Measurements from ENCODE around the gene MYBL2. TPM values are rescaled to one million over a fixed set of nuclear protein-coding genes. Genes with fewer than 3 reads are reported as not detected.

The MYBL2 gene
- total RNA-seq, 1 donor from 2014 or later, result not detected

GRCh38 chr20:43681991-43682410 lies 15.1 kb downstream of the MYBL2 start:
- DNase-seq (ENCODE audit: low spot score), result no peak

DNA sequence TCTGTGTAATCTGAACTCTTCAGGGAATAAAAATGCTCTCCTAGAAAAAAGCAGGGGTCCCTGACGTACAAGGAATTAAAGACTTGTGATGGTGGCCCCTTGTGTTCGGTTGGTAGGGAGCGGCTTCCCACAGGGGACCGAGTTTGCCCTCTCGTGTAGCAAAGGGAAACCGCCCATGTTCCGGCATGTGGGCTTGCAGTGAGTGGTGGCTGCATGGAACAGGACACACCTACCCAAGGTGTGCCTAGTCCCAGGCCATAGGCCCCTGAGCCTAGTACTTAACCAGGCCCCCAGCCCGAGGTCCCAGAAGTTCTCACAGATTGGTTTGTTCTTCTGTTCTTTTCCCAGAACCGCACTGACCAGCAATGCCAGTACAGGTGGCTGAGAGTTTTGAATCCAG lies 15.5 kb downstream of the MYBL2 start:
- DNase-seq (ENCODE audit: low spot score), result no peak

GRCh38 chr20:43686820-43687219 lies 19.9 kb downstream of the MYBL2 start:
- no peak for DNase-seq (ENCODE audit: low spot score)

DNA sequence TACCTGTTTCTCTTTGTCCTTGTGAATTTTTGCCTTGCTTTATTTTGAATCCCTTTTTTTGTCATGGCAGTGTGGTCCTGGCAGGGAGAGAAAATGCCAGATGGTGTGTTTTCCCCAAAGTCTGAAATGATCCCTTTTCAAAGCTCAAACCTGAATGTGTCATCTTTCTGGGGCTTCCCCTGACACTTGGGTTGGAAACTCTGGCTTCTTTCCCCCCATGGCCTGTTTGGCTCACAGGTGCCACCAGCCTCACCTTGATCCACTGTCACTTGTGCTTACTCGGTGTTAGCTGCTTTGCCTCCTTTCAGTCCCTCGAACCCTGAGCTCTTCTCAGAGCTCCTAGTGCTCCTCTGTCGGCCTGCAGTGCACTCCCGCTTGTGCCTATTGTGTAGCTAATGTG lies 22.3 kb downstream of the MYBL2 start:
- DNase-seq (ENCODE audit: low spot score), result no peak

DNA sequence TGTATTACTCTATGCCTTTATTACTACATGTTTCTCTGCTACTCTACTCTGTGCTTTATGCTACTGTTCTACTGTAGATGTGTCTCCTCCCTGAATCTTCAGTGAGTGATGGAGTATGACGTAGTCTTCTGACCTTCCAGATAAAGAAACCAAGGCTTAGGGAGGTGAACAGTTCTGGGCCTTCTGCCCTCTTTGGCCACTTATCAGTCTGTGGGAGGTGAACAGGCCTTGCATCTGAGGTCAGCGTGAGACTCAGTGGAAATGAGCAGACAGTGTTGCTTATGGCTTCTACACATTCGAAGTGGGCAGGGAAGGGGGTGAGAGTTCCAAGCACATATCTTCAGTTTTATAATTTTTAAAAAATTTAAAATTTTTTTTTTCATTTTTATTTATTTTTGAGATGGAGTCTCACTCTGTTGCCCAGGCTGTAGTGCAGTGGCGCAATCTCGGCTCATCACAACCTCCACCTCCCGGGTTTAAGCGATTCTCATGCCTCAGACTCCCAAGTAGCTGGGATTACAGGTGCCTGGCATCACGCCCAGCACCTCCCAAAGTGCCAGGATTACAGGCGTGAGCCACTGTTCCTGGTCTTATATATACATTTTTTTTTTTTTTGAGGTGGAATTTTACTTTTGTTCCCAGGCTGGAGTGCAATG lies 24.2 kb downstream of the MYBL2 start:
- no peak for DNase-seq (ENCODE audit: low spot score)

GRCh38 chr20:43691928-43692524 lies 25.1 kb downstream of the MYBL2 start:
- no peak for DNase-seq (ENCODE audit: low spot score)

DNA sequence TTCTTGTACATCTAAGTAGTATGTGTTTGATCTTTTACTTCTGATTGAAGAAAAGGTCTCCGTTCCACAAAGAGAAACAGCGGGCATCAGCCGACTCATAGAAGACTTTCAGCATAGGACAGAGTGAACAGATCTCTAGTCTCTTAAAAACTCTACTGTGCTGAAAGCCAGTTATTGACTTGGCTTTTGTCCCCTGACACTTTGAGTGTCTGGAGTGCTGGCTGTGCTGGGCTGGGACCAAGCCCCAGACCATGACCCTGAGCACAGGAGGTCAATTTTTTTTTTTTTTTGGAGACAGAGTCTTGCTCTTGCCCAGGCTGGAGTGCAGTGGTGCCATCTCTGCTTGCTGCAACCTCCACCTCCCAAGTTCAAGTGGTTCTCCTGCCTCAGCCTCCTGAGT lies 27.8 kb downstream of the MYBL2 start:
- no peak for DNase-seq (ENCODE audit: low spot score)

DNA sequence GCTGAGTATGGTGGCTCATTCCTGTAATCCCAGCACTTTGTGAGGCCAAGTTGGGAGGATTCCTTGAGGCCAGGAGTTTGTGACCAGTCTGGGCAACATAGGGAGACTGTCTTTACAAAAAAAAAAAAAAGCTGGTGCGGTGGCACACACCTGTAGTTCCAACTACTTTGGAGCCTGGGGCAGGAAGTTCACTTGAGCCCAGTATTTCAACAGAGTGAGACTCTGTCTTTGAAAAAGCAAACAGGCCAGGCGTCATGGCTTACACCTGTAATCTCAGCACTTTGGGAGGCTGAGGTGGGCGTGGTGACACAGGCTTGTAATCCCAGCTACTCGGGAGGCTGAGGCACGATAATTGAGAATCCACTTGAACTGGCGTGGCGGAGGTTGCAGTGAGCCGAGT lies 28.7 kb downstream of the MYBL2 start:
- no peak for DNase-seq (ENCODE audit: low spot score)

DNA sequence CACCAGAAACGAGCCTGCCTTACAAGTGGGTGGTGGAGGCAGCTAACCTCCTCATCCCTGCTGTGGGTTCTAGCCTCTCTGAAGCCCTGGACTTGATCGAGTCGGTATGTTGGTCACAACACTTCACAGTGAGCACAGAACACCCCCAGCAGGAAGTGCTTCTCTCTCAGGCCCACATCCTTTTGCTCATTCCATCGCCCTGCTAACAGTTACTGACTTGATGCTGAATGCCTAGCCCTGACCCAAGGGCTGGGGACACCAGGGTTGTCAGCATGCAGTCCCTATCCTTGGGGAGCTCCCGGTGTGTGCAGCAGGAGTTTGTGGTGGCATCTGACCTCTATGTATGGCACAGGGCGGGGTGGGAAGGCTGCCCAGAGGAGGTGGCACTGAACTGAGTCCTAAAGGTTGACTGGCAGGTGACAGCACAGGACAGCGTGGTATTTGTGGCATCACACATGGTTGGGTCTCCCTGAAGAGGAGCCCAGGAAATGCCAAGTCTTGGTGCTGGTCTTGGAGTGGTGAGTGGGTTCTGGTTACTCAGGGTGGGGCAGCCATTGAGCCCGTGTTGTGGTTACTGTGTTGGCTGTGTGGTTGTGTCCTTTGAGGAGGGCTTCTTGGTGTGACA lies 33.1 kb downstream of the MYBL2 start:
- no peak for DNase-seq (ENCODE audit: low spot score)

- no peak for DNase-seq (ENCODE audit: low spot score)
Measured at GRCh38 chr20:43700627-43701026, 33.7 kb downstream of the MYBL2 start.

DNA sequence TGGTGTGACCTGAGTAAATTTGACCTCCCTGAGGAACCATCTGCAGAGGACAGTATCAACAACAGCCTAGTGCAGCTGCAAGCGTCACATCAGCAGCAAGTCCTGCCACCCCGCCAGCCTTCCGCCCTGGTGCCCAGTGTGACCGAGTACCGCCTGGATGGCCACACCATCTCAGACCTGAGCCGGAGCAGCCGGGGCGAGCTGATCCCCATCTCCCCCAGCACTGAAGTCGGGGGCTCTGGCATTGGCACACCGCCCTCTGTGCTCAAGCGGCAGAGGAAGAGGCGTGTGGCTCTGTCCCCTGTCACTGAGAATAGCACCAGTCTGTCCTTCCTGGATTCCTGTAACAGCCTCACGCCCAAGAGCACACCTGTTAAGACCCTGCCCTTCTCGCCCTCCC lies 35.6 kb downstream of the MYBL2 start:
- no peak for DNase-seq (ENCODE audit: low spot score)

DNA sequence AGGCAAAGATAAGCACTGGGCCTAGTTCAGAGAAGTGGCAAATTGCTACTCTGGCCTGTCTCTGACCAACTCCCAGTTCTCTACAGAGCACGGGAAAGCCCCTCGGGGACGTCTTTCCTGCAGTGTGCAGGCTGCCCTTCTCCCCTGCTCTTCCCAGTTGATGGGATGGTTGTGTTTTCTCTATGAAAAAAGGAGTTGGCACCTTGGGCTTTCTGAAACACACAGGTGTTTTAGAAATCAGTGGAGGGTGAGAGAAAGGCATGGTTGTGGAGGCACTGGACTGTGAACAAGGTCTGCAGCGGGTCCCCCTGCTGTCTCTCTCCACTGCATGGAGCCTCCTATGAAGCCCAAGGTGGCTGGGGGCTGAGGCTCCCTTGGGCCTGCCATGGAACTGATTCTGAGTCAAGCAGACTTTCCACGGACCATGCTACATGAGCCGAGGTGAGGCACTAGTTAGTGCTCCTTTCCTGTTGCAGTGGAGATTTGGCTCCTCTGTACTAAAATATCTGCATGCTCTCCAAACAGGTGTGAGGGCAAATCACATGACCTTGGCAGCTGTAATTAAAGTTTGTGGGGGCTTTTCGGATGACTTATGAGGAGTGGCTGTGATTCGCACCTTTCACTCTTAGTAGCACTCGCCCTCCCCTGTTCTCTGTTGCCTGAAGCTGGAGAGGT lies 43.6 kb downstream of the MYBL2 start:
- no peak for DNase-seq (ENCODE audit: low spot score)

DNA sequence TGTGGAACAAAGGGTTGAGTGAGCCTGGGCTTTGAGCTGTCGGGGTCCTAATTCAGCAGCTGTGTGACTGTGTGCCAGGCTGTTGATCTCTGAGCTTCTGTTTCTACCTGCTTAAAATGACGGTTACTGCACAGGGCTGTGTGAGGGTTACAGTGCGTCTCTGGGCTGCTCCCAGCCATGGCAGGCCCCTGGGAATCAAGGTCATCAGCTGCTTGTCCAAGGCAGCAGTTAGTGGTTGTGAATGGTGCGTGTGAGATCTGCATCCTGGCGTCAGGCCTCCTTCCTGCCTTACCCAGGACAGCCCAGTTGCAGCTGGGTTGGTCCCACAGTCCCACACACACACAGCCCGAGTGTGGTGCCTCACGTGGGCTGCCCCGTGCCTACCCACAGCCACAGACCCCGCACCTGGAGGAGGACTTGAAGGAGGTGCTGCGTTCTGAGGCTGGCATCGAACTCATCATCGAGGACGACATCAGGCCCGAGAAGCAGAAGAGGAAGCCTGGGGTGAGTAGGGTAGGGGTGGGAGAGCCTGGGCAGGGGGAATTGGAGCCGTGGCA lies 44.3 kb downstream of the MYBL2 start:
- no peak for DNase-seq (ENCODE audit: low spot score)

DNA sequence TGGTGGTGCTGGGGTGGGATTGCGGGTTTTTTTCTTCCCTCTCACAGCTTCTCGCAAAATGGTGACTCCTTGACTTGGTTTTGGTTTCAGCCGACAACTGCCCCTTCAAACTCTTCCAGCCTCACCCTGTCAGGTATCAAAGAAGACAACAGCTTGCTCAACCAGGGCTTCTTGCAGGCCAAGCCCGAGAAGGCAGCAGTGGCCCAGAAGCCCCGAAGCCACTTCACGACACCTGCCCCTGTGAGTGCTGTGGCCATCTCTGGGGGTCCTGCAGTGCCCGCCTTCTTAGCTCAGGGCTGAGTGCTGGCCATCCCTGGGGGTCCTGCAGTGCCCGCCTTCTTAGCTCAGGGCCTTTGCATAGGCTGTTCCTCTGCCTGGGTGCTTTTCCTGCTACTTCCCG lies 48.1 kb downstream of the MYBL2 start:
- no peak for DNase-seq (ENCODE audit: low spot score)

- no peak for DNase-seq (ENCODE audit: low spot score)
Measured at GRCh38 chr20:43715511-43715910, 48.6 kb downstream of the MYBL2 start.

- no peak for DNase-seq (ENCODE audit: low spot score)
Measured at GRCh38 chr20:43716123-43716522, 49.2 kb downstream of the MYBL2 start.

- DNase-seq (ENCODE audit: low spot score), result no peak
Measured at GRCh38 chr20:43716757-43717615, 50.1 kb downstream of the MYBL2 start.

GRCh38 chr20:43717616-43717995 lies 50.7 kb downstream of the MYBL2 start:
- no peak for DNase-seq (ENCODE audit: low spot score)

DNA sequence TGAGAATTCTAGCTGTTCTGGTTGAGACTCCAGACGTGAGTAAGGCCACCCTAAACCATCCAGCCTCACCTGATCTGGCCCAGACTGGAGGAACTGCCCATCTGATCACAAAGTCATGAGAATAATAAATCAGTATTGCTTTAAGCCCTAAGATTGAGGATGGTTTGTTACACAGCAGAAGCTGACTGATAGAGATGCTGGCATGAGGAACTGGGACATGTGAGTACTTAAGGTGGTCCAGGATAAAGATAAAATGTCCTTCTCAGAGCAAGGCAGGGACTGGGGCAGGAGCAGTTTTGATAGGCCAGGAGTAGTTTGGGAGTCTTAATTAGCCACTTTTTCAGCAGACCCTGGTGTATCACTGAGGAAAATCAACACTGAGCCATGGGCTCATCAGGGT lies 53.1 kb downstream of the MYBL2 start:
- no peak for DNase-seq (ENCODE audit: low spot score)

GRCh38 chr20:43721097-43721428 lies 54.1 kb downstream of the MYBL2 start:
- DNase-seq (ENCODE audit: low spot score), result no peak

DNA sequence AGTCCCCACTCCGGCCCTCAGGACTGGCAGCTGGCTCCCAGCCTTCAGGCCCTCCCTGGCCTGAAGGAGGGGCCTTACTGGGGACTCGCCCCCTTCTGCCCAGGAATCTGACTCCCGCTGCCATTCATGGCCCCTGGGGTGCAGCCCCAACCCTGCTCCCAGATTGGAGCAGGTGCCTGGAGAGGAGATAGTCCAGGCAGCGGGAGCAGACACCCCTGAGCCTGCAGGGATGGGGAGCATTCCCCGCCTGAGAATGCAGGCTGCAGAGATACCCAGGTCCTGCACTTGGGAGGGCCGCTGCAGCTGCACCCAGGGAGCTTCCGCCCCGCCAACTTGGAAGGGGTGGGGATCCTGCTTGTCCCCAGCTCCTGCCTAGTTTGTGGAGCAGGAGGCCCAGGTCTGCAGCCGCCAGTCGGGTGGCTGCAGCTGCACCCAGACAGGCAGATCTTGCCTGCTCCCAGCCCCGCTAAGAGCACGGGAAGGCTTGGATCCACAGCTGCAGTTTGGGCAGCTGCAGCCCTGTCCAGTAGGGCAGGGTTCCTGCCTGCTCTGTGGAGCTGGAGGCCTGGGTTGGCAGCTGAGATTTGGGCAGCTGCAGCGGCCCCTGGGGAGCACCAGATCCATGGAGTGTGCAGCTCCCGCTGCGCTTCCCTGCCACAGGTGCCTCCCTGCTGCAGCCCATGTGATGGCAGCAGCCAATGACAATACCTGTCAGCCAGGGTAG lies 54.7 kb downstream of the MYBL2 start:
- DNase-seq (ENCODE audit: low spot score), result no peak

All from mesenteric fat pad (tissue), 1 donor.